Myocyte (in vitro differentiated cells): ENCODE data around the gene TECPR2. TPM values are rescaled to one million over a fixed set of nuclear protein-coding genes. Genes with fewer than 3 reads are reported as not detected.
A peak's percentile ranks its signal among the peaks of the same experiment; 100 is the strongest.

Experiments
- DNase-seq: peaks from one replicate; pipeline ENCODE4 v3.0.0-alpha.2; 2012; ENCODE audit warnings: low read depth
- total RNA-seq: library from RNA; depleted of rRNA; stranded (reverse); fragments of >200 nt; gene quantifications from 2 replicates; pipeline ENCODE4 v1.2.3, GENCODE V29; 2014

TECPR2 gene
- total RNA-seq, 1 donor from 2014 or later = 15.8 TPM

GRCh38 chr14:102371361-102371760 lies 8.6 kb downstream of the TECPR2 start:
- no peak for DNase-seq

GRCh38 chr14:102373110-102373509 lies 10.4 kb downstream of the TECPR2 start:
- no peak for DNase-seq

- DNase-seq = no peak
Measured at GRCh38 chr14:102374264-102374663, 11.5 kb downstream of the TECPR2 start.

GRCh38 chr14:102375119-102375518 lies 12.4 kb downstream of the TECPR2 start:
- no peak for DNase-seq

- no peak for DNase-seq
Measured at GRCh38 chr14:102377696-102378095, 15.0 kb downstream of the TECPR2 start.

GRCh38 chr14:102378830-102379229 lies 16.1 kb downstream of the TECPR2 start:
- DNase-seq = no peak

- DNase-seq = no peak
Measured at GRCh38 chr14:102387086-102387485, 24.3 kb downstream of the TECPR2 start.

GRCh38 chr14:102389246-102389645 lies 26.5 kb downstream of the TECPR2 start:
- no peak for DNase-seq

GRCh38 chr14:102390064-102390855 lies 27.5 kb downstream of the TECPR2 start:
- no peak for DNase-seq

- no peak for DNase-seq
Measured at GRCh38 chr14:102392506-102392905, 29.8 kb downstream of the TECPR2 start.

GRCh38 chr14:102394717-102395375 lies 32.1 kb downstream of the TECPR2 start:
- no peak for DNase-seq

GRCh38 chr14:102396521-102396920 lies 33.8 kb downstream of the TECPR2 start:
- no peak for DNase-seq

- DNase-seq = no peak
Measured at GRCh38 chr14:102403028-102403427, 40.3 kb downstream of the TECPR2 start.

- DNase-seq = no peak
Measured at GRCh38 chr14:102407258-102407657, 44.5 kb downstream of the TECPR2 start.

GRCh38 chr14:102408724-102409123 lies 46.0 kb downstream of the TECPR2 start:
- no peak for DNase-seq

GRCh38 chr14:102415671-102416070 lies 52.9 kb downstream of the TECPR2 start:
- no peak for DNase-seq

- DNase-seq = no peak
Measured at GRCh38 chr14:102417001-102417431, 54.3 kb downstream of the TECPR2 start.

- DNase-seq = no peak
Measured at GRCh38 chr14:102417646-102418045, 54.9 kb downstream of the TECPR2 start.

- peak; percentile 87 for DNase-seq
Measured at GRCh38 chr14:102418169-102418852, 55.6 kb downstream of the TECPR2 start.

- no peak for DNase-seq
Measured at GRCh38 chr14:102418853-102419240, 56.1 kb downstream of the TECPR2 start.

GRCh38 chr14:102419276-102419675 lies 56.5 kb downstream of the TECPR2 start:
- DNase-seq = no peak

GRCh38 chr14:102419716-102420115 lies 57.0 kb downstream of the TECPR2 start:
- no peak for DNase-seq
